ENCODE measurements around the gene FAM89B. TPM values are rescaled to one million over a fixed set of nuclear protein-coding genes. Genes with fewer than 3 reads are reported as not detected.

The FAM89B gene
- total RNA-seq, 2 experiments from 2014 or later = 36.6 to 54.2 TPM

DNA sequence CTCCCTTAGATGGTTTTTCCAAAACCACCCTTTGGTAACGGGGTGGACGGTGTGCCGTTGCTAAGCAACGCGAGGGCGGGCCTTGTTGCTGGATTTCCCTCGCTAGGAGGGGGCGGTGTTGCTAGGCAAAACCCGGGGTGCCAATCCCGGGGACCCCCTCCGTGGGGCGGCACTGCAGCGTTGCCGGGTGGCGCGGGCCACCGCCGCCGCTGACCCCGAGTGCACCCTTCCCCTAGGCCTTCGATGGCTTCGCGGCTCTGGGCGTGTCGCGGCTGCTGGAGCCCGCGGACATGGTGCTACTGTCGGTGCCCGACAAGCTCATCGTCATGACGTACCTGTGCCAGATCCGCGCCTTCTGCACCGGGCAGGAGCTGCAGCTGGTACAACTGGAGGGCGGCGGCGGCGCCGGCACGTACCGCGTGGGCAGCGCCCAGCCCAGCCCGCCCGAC, 12.4 kb downstream of the FAM89B start:
- peaks cover 27% of the 10 kb centered on the region for H3K36me3 Mint-ChIP-seq
- ATAC-seq = no peak

DNA sequence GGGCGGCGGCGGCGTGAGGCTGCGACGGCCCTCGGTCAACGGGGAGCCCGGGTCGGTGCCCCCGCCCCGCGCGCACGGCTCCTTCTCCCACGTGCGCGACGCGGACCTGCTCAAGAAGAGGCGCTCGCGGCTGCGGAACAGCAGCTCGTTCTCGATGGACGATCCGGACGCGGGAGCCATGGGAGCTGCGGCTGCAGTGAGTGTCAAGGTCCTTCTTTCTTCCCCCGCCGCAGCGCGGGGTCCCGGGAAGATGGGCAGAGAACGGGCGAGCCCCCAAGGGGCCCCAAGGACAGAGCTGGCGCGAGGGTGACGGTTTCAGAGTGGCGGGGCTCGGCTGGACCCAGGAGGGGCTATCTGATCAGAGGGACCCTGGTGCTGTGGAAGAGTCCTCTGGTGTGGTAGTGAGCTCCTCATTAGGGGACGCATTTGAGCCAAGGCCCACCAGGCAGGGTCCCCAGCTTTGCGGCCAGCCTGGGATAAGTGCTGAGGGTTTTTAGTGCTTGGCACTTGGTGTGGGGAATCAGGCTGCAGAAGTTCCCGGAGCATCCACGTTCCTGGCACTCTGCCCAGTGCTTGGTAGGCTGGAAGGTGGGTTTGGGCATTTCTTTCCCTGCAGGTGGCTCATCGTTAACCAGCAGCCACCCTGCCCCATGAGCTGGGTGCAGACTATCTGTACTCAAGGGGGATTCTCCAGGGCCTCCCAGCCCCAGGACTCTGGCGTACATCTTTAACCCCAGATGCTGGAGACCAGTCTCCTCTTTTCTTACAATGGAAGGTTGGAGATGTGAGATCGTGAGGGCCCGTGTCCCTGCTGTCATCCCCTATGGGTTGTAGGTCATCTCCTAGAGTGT, 13.3 kb downstream of the FAM89B start:
- DNase-seq = no peak
- H3K36me3 Mint-ChIP-seq = peaks cover 27% of the 10 kb centered on the region
- H3K4me1 Mint-ChIP-seq = peaks cover 57% of the 10 kb centered on the region
- H3K9me3 Mint-ChIP-seq (ENCODE audit: low read depth) = no peaks in the 10 kb centered on the region
- CTCF ChIA-PET = interaction anchor here (0.7 to 12.7 kb wide), 6 partner anchors 8 to 404 kb away, joined by 3 to 209 read pairs (median 76); partner anchors contain the start of genes CAPN1, EHBP1L1, FAM89B and ZNRD2
- ATAC-seq = no peak
- H3K27ac Mint-ChIP-seq = peak overlapping the region; percentile 60
- H3K4me3 Mint-ChIP-seq = no peak overlapping the region
- H3K27me3 Mint-ChIP-seq = no peaks in the 10 kb centered on the region

More for the DNA sequence above, 12.4 kb downstream of the FAM89B start:
- no peak for DNase-seq
- Mint-ChIP-seq H3K27me3 (no peaks in the 10 kb centered on the region), H3K4me1 (peaks cover 55% of the 10 kb centered on the region), H3K9me3 (ENCODE audit: low read depth) (no peaks in the 10 kb centered on the region), H3K4me3 (no peak overlapping the region), H3K27ac (no peak overlapping the region)
- CTCF ChIA-PET = interaction anchor here (1.0 to 12.7 kb wide), 4 partner anchors 9 to 43 kb away, joined by 6 to 209 read pairs (median 78); partner anchors contain the start of genes FAM89B and ZNRD2

DNA sequence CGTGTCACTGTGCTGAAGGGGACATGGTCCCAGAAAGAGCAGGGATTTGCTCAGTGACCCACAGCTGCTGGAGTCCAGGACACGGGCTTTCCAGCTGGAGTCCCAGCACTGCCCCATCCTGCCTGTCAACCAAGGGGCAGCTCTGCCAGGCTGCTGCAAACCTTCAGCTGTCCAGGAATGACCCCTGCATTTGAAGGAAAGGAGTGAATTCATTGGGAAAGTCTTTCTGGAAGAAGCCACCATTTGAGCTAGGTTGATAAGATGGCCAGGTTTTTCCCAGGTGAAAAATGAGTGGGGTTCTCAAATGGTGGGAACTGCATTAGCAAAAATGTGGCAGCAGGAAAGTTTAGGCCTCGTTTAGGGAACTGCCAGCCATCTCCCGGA, 13.9 kb downstream of the FAM89B start:
- CTCF ChIA-PET = interaction anchor here (0.7 to 12.7 kb wide), 7 partner anchors 8 to 404 kb away, joined by 3 to 209 read pairs (median 8); partner anchors contain the start of genes CAPN1, EHBP1L1, FAM89B and ZNRD2
- Mint-ChIP-seq H3K9me3 (ENCODE audit: low read depth) (no peaks in the 10 kb centered on the region), H3K4me3 (no peak overlapping the region), H3K27me3 (no peaks in the 10 kb centered on the region), H3K4me1 (peaks cover 57% of the 10 kb centered on the region), H3K36me3 (peaks cover 26% of the 10 kb centered on the region), H3K27ac (peak overlapping the region; percentile 60)
- ATAC-seq (no peak), DNase-seq (no peak)

DNA sequence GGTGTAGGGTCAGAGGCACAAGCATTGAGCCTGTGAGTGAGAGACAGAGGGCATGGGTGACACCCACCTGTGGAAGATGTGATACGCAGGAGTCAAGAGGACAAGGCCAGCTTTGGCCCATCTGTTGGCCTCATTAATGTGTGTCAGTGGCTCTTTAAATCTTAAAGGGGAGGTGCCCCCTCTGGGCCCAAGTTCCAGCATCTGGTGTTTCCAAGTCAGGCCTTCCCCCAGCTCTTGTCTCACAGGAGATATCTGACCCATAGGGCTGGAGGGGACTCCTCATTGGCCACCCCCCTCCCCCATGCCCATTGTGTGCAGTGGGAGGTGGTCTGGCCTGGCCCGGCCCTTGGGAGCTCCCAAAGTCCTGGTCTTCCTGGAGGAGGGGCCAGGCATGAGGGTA, 14.3 kb downstream of the FAM89B start:
- Mint-ChIP-seq H3K4me3 (no peak overlapping the region), H3K27me3 (no peaks in the 10 kb centered on the region), H3K27ac (peak overlapping the region; percentile 60), H3K36me3 (peaks cover 28% of the 10 kb centered on the region), H3K9me3 (ENCODE audit: low read depth) (no peaks in the 10 kb centered on the region), H3K4me1 (peaks cover 57% of the 10 kb centered on the region)
- ATAC-seq (no peak), DNase-seq (no peak)
- CTCF ChIA-PET = interaction anchor here (0.7 to 12.7 kb wide), 10 partner anchors 9 to 723 kb away, joined by 3 to 209 read pairs (median 7); partner anchors contain the start of genes CAPN1, EHBP1L1, FAM89B and MAP3K11

DNA sequence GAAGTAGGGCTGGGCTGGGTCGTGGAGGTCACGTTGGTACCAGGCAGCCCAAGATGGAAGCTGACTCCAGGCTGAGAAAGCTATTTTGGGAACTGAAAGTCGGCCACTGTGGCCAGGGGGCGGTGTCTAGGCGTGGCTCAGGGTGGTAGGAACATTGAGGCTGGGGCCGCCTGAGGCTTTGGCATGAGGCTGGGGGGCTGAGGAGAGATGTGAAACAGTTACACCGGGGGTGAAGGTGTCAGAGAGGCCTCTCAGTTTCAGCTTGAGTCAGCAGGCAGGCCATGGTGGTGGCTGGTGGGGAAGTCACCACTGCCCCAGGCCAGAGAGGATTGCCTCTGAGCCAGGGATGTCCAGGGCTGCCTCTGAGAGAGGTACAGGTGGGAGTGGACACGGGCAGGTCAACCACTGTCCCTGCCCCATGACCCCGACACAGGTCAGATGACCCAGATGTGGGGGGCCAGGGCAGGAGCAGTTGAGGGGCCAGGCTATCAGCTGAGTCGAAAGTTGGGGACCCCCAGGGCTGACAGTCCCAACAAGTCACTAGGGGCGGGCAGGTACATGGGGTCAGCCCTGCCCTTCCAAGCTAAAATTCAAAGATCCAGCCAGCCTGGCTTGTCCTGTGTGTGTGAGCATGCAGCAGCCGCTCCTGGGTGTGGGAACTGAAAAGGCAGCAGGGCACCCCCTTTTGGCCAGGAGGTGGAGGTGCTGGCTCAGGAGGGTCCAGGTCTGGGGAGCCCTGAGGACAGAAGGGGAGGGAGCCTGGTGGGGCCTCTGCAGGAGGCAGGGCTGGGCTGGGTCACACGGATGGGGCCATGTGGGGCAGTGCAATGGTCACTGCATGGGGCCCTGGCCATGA, 16.1 kb downstream of the FAM89B start:
- peak; percentile 93 for DNase-seq
- H3K4me1 Mint-ChIP-seq = peaks cover 49% of the 10 kb centered on the region
- peak overlapping the region; percentile 96 for H3K27ac Mint-ChIP-seq
- H3K36me3 Mint-ChIP-seq = peaks cover 24% of the 10 kb centered on the region
- CTCF ChIA-PET = interaction anchor here (0.6 to 12.7 kb wide), 25 partner anchors 9 to 729 kb away, joined by 3 to 209 read pairs (median 6); partner anchors contain the start of genes CDC42EP2, EHBP1L1, FAM89B and MAP3K11
- H3K4me3 Mint-ChIP-seq = peak overlapping the region; percentile 37
- peak; percentile 85 for ATAC-seq
- no peaks in the 10 kb centered on the region for H3K27me3 Mint-ChIP-seq
- H3K9me3 Mint-ChIP-seq (ENCODE audit: low read depth) = no peaks in the 10 kb centered on the region

DNA sequence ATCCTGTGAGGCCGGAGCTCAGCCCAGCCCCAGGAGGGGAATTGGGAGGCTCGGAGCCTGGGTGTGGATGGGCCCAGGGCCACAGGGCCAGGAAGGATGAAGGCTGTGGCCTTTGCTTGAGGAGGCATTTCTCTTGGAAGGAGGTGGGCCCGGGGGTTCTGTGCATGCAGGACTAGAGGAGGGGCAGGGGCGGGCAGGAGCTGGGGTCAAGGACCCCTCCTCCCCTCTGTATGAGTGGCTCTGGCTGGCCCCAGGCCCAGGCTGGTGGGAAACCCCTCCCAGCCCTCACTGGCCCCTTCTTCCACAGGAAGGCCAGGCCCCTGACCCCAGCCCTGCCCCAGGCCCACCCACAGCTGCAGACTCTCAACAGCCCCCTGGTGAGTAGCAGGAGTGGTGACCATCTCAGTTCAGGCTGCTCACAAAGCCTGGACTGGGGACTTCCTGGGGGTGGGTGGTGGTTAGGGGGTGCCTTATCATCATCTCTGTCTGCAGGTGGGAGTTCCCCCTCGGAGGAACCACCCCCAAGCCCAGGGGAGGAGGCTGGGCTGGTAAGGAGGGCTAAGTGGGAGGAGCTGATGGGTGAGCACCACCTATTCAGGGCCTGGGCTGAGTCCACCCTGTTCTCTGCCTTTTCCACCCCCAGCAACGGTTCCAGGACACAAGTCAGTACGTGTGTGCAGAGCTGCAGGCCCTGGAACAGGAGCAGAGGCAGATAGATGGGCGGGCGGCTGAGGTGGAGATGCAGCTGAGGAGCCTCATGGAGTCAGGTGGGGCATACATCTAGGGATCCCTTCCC, 17.3 kb downstream of the FAM89B start:
- Mint-ChIP-seq H3K27me3 (no peaks in the 10 kb centered on the region), H3K27ac (peak overlapping the region; percentile 96), H3K36me3 (peaks cover 17% of the 10 kb centered on the region), H3K4me3 (no peak overlapping the region), H3K9me3 (ENCODE audit: low read depth) (no peaks in the 10 kb centered on the region), H3K4me1 (peaks cover 42% of the 10 kb centered on the region)
- ATAC-seq (no peak), DNase-seq (peak; percentile 72)
- CTCF ChIA-PET = interaction anchor here (1.0 to 12.7 kb wide), 14 partner anchors 12 to 170 kb away, joined by 3 to 209 read pairs (median 6); partner anchors contain the start of genes EHBP1L1, FAM89B, MAP3K11 and PCNX3

DNA sequence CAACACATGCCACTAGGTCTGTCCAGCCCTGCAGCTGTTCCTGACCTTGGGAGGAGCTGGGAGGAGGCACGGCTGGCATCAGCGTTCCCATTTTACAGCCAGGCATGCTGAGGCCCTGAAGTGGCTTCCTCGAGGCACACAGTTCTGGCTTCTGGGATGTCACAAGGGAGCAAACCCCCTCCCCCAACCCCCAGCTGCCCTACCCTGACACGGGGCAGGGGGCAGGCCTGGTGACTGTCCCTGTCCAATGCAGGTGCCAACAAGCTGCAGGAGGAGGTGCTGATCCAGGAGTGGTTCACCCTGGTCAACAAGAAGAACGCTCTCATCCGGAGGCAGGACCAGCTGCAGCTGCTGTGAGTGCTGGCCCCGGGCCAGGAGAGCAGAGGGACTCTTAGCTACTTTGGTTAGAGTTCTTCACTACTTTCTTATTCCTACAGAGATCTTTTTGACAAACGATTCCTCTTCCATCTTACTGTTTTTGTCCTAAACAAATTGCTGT, 18.0 kb downstream of the FAM89B start:
- Mint-ChIP-seq H3K36me3 (peaks cover 17% of the 10 kb centered on the region), H3K27ac (peak overlapping the region; percentile 64), H3K4me3 (no peak overlapping the region), H3K4me1 (peaks cover 47% of the 10 kb centered on the region), H3K9me3 (ENCODE audit: low read depth) (no peaks in the 10 kb centered on the region), H3K27me3 (no peaks in the 10 kb centered on the region)
- DNase-seq (no peak), ATAC-seq (no peak)
- CTCF ChIA-PET = interaction anchor here (1.0 to 12.7 kb wide), 12 partner anchors 12 to 64 kb away, joined by 3 to 209 read pairs (median 6); partner anchors contain the start of genes EHBP1L1, FAM89B, MAP3K11 and PCNX3

DNA sequence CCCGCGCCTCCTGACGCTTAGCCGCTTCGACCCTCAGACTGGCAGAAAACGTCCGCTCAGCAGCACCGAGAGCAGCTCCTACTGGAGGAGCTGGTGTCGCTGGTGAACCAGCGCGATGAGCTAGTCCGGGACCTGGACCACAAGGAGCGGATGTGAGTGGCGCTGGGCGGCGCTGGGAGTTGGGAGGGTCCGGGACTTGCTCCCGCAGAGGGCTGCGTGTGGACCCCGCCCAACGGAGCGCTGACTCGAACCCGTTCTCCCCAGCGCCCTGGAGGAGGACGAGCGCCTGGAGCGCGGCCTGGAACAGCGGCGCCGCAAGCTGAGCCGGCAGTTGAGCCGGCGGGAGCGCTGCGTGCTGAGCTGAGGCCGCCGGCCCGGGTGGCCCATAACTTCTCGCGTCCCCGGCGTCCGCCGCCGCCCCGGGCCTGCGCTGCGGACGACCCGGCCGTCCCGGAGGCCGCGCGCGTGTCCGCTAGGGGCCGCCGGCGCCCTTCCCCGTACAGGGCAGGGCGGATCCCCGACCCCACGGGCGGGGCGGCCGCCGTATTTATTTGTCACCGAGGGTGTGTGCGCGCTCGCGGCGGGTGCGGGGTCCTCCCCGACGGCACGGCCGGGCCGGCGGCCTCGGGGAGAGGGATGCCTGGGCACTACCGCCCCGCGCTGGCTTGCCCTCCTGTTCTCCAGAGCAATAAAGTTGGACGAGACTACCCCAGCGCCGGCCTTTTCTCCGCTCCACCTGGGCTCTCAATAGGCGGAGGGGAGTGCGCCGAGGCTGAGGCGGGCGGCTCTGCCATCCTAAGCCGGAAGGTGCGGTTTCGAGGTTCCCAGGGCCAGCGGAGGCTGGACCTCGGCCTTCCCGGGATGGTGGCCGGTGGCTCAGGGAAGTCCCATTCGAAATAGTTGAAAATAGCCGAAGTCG, 19.9 kb downstream of the FAM89B start:
- no peaks in the 10 kb centered on the region for H3K9me3 Mint-ChIP-seq (ENCODE audit: low read depth)
- H3K4me3 Mint-ChIP-seq = no peak overlapping the region
- H3K27me3 Mint-ChIP-seq = no peaks in the 10 kb centered on the region
- ATAC-seq (no peak), DNase-seq (no peak)
- CTCF ChIA-PET = interaction anchor here (1.0 to 12.7 kb wide), 10 partner anchors 14 to 51 kb away, joined by 3 to 209 read pairs (median 16); partner anchors contain the start of genes EHBP1L1, FAM89B, MAP3K11 and PCNX3
- H3K27ac Mint-ChIP-seq = no peak overlapping the region
- peaks cover 10% of the 10 kb centered on the region for H3K36me3 Mint-ChIP-seq
- H3K4me1 Mint-ChIP-seq = peaks cover 40% of the 10 kb centered on the region

DNA sequence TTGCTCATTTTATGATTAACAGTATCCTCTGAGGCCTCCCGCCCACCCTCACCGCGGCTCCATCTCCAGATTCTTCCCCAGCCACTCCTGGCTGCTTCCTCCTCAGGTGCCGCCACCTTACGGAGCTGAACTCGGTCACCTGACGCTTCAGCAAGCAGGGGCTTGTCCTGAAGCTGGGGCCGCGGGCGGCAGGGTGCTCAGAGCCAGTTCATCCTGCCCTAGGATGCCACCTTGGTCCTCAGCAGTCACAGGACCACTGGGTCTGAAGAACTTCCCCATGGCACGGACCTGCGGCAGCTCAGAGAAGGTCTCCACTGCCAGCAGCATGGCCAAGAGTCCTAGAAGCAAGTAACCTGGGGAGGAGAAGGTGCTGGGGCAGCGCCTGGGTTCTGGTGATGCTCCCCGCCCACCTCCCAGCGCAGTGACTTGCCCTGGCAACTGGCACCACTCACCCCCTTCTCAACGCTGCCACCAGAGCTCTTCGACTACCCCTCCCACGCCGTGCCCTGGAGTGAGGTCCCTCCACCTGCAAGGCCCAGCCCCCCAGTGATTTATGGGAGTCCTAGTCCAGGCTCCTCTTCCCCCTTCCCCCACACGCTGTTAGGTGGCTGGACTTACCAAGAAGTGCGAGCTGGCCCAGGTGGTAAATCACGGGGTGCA, 20.6 kb downstream of the FAM89B start:
- no peak overlapping the region for H3K4me3 Mint-ChIP-seq
- H3K9me3 Mint-ChIP-seq (ENCODE audit: low read depth) = no peaks in the 10 kb centered on the region
- peaks cover 9% of the 10 kb centered on the region for H3K36me3 Mint-ChIP-seq
- DNase-seq (no peak), ATAC-seq (no peak)
- H3K4me1 Mint-ChIP-seq = peaks cover 32% of the 10 kb centered on the region
- H3K27ac Mint-ChIP-seq = no peak overlapping the region
- H3K27me3 Mint-ChIP-seq = no peaks in the 10 kb centered on the region
- CTCF ChIA-PET = interaction anchor here (1.1 to 12.7 kb wide), 17 partner anchors 10 to 264 kb away, joined by 3 to 209 read pairs (median 10); partner anchors contain the start of genes EHBP1L1, FAM89B, LTBP3 and MAP3K11

DNA sequence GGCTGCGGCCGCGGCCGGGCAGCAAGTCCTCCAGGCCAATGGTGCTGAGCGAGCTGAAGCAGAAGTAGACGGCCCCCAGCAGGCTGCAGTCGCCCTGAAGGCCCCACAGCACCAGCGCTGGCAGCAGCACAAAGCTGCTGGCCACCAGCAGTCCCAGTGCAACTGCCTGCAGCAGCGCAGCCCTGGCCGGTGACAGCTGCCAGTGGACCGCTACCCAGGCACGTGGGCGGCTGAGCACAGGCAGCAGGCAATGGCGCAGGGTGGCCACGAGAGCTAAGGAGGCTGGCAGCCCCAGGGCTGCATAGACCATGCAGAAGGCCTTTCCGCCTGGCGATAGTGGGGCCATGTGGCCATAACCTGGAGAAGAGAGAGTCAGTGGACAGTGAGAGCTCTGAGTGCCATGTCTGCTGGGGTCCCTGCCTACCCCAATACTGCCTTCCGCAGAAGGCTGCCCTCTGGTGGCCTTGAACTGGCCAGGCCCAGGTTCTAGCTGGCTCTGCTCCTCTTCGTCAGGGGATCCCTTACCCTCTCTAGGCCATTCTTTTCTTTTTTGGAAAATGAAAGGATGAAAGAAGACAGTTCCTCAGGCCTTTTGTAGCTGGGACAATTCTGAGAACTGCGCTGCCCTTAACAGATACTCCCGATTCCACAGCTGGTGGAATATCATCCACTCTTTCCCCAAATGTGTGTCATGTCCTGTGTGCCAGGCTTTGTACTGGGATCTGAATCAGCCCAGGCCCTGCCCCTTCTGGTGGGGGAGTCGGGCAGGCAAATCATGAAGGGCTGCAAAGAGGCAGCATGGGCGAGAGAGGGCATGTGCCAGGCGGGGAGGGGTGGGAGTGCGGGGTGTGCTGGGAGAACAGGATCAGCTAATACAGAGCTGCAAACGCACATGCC, 21.4 kb downstream of the FAM89B start:
- H3K27ac Mint-ChIP-seq = peak overlapping the region; percentile 49
- no peaks in the 10 kb centered on the region for H3K27me3 Mint-ChIP-seq
- DNase-seq (peak; percentile 63), ATAC-seq (peak; percentile 61)
- H3K9me3 Mint-ChIP-seq (ENCODE audit: low read depth) = no peaks in the 10 kb centered on the region
- peaks cover 9% of the 10 kb centered on the region for H3K36me3 Mint-ChIP-seq
- CTCF ChIA-PET = interaction anchor here (0.7 to 12.7 kb wide), 24 partner anchors 10 to 265 kb away, joined by 3 to 209 read pairs (median 6); partner anchors contain the start of genes EHBP1L1, FAM89B, LTBP3 and MAP3K11
- H3K4me1 Mint-ChIP-seq = peaks cover 24% of the 10 kb centered on the region
- H3K4me3 Mint-ChIP-seq = no peak overlapping the region

All from activated CD8-positive, alpha-beta memory T cell treated with anti-CD3 and anti-CD28 coated beads, Interleukin-2, amount 10 ng/mL, durations not matched to agents 7 days and 5 days (primary cell).